Adrenal gland (tissue), 12 donors: ENCODE measurements around the gene CFAP90. TPM values are rescaled to one million over a fixed set of nuclear protein-coding genes. Genes with fewer than 3 reads are reported as not detected.
A peak's percentile ranks its signal among the peaks of the same experiment; 100 is the strongest.

Experiments used
- DNase-seq, 7 donors: peaks; one replicate each; pipeline ENCODE4 v3.0.0-alpha.2; 2019 to 2020
- H3K27ac ChIP-seq, 5 donors: fragments of 200-600 bp; sonication (generic) in 4 of 5; 1 replicate in 3 of 5; 2 replicates in 2 of 5; pipeline versions ENCODE4 v1.5.1 to v1.8.0; 2016 to 2020; ENCODE audit warnings: mild to moderate bottlenecking in 1 of 5
- H3K27me3 ChIP-seq: fragments of 200-600 bp; 2 replicates; pipeline ENCODE4 v1.8.0; 2021
- H3K36me3 ChIP-seq, 2 donors: fragments of 200-600 bp; replicated peaks in 1 of 2; 1 replicate in 1 of 2; 2 replicates in 1 of 2; pipeline versions ENCODE4 v1.5.1 to v1.8.0; 2018 to 2022
- H3K4me1 ChIP-seq, 2 donors: fragments of 200-600 bp; replicated peaks in 1 of 2; 1 replicate in 1 of 2; 2 replicates in 1 of 2; pipeline versions ENCODE4 v1.5.1 to v1.8.0; 2018 to 2021
- H3K4me3 ChIP-seq, 4 donors: fragments of 200-600 bp; sonication (generic) in 3 of 4; one replicate each; pipeline ENCODE4 v1.5.1; 2016 to 2018
- H3K9me3 ChIP-seq, 3 donors: fragments of 200-600 bp; sonication (generic) in 1 of 3; replicated peaks in 1 of 3; 1 replicate in 2 of 3; 2 replicates in 1 of 3; pipeline versions ENCODE4 v1.5.1 to v1.8.0; 2016 to 2021
- POLR2A ChIP-seq, 2 donors: fragments of 450-650 bp; IDR thresholded peaks; one replicate each; pipeline ENCODE4 v1.6.1; 2017; ENCODE audit warnings: antibody characterized with exemption in 2 of 2, mild to moderate bottlenecking in 2 of 2, moderate library complexity in 1 of 2
- WGBS, 4 donors: extraction: QIAGEN DNeasy Blood & Tissue Kit in 2 of 4; methylation state at CpG; one replicate each; pipeline versions ENCODE4 v1.1.5 to v1.1.7; 2013 to 2017; 5-methylcytosine and 5-hydroxymethylcytosine counted together
- intact Hi-C, 2 donors: fragments of 100-400 bp; cut with DNase I; formaldehyde crosslinking; loops; one replicate each; pipeline versions ENCODE4 v1.14.1 to v1.15.0; 2022 to 2023
- polyA plus RNA-seq, 3 donors: library from polyadenylated mRNA; stranded (reverse); fragments of 200-250 nt in 2 of 3; fragments of 350-450 nt in 1 of 3; fragmentation: Illumina TruSeq in 1 of 3; extraction: RNeasy Lipid Tissue Mini Kit (QIAGEN cat#74804) in 1 of 3; gene quantifications; one replicate each; pipeline ENCODE4 v1.2.3, GENCODE V29; 2013 to 2014
- total RNA-seq, 9 donors: library from RNA; depleted of rRNA in 4 of 9; stranded (reverse); fragments of >200 nt in 4 of 9; fragments of 120-200 nt in 1 of 9; fragmentation: NEBNext Ultra II Directional in 1 of 9; extraction: Animal tissue kit (Norgen Biotek cat#: 25700) in 1 of 9; gene quantifications; one replicate each; pipeline versions ENCODE4 v1.1.0 to v1.2.4, GENCODE V29; 2013 to 2023
- TF ChIP-seq, protein P1 (sequence below), 6 experiments: fragments of 450-650 bp in 4 of 6; fragments of 200-600 bp in 2 of 6; sonication (generic) in 1 of 6; IDR thresholded peaks; 1 replicate in 5 of 6; 2 replicates in 1 of 6; pipeline versions ENCODE4 v1.5.1 to v1.8.0; 2016 to 2021; ENCODE audit warnings: antibody characterized with exemption in 6 of 6, mild to moderate bottlenecking in 2 of 6, moderate library complexity in 1 of 6
- donor health status: healthy with polysubstance abuse.
- donor health status: Bipolar disorder and iron deficiency.
- donor health status: DM: yes; HTN: yes; CAD: no.
- donor health status: DM: no; HTN: no; CAD: no.
- donor health status: DM: no; HTN: no; CAD: no.
- donor health status: DM: yes; HTN: yes; CAD: no.

CFAP90 gene
- total and polyA plus RNA-seq, 12 donors = 0.11 to 1.3 (median 0.39) TPM; not detected in 3

DNA sequence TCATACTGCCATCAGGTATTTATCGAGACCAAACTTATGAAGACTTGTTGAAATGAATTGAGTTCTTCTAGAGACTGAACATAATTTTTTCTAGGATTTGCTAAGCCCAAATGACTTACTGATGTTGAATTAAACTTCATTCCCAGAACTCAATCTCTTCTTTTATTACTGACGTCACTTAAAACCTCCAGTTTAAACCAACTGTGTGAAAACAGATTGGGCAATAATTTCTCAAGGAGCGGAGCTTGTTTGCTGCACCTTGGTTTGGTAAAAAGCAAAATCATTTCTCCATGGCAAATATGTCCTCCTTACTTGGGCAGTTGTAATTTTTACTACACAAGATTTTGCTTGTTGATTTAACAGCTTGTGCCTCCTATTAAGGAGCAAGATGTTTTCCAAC, 37.4 kb downstream of the CFAP90 start:
- peak overlapping the region in 1 of 5 donors; percentile 57 for H3K27ac ChIP-seq
- intact Hi-C loops = no loop called here
- DNase-seq = no peak
- TF ChIP-seq POLR2A (IDR thresholded peaks at IDR 0.05) = no peak
- TF ChIP-seq, protein P1, sequence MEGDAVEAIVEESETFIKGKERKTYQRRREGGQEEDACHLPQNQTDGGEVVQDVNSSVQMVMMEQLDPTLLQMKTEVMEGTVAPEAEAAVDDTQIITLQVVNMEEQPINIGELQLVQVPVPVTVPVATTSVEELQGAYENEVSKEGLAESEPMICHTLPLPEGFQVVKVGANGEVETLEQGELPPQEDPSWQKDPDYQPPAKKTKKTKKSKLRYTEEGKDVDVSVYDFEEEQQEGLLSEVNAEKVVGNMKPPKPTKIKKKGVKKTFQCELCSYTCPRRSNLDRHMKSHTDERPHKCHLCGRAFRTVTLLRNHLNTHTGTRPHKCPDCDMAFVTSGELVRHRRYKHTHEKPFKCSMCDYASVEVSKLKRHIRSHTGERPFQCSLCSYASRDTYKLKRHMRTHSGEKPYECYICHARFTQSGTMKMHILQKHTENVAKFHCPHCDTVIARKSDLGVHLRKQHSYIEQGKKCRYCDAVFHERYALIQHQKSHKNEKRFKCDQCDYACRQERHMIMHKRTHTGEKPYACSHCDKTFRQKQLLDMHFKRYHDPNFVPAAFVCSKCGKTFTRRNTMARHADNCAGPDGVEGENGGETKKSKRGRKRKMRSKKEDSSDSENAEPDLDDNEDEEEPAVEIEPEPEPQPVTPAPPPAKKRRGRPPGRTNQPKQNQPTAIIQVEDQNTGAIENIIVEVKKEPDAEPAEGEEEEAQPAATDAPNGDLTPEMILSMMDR (IDR thresholded peaks at IDR 0.05) = no peak
- WGBS, 4 donors = 71 to 75% (median 72%) methylated on average over 3 of the region's 3 CpGs
- no peaks in the 10 kb centered on the region for H3K27me3 ChIP-seq
- H3K9me3 ChIP-seq = no peaks in the 10 kb centered on the region
- peaks cover 0 to 6% of the 10 kb centered on the region in 2 donors for H3K4me1 ChIP-seq
- no peaks in the 10 kb centered on the region for H3K36me3 ChIP-seq
- no peak overlapping the region for H3K4me3 ChIP-seq

DNA sequence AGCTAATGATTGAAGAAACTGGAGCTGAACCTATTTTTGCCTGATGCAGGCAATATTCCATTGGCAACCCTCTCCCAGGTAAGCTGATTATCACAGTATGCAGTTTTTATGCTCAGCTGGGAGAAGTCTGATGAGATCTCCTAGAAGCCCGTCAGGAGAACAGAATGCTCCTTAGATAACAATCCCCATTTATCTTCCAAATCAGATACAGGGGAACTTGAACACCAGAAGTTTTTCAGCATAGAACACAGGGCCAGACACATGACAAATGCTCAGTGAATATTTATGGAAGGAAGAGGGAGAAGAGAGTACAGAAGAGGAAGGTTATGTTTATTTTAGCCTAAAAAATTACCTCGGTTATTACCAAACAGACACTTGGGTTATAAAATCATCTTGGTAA, 37.9 kb downstream of the CFAP90 start:
- intact Hi-C loops = no loop called here
- Histone ChIP-seq H3K9me3 (no peaks in the 10 kb centered on the region), H3K4me3 (no peak overlapping the region), H3K27me3 (no peaks in the 10 kb centered on the region), H3K4me1 (peaks cover 0 to 6% of the 10 kb centered on the region in 2 donors), H3K27ac (peak overlapping the region in 1 of 5 donors; percentile 57), H3K36me3 (no peaks in the 10 kb centered on the region)
- no peak for DNase-seq
- no peak for TF ChIP-seq POLR2A (IDR thresholded peaks at IDR 0.05)
- TF ChIP-seq, protein P1 (IDR thresholded peaks at IDR 0.05) = no peak
- 39 to 50% (median 43%) methylated on average over 2 of the region's 2 CpGs for WGBS, 4 donors

- no peaks in the 10 kb centered on the region for H3K9me3 ChIP-seq
- TF ChIP-seq, protein P1 (IDR thresholded peaks at IDR 0.05) = no peak
- no peak for TF ChIP-seq POLR2A (IDR thresholded peaks at IDR 0.05)
- no peak for DNase-seq
- WGBS, 4 donors = 60 to 78% (median 65%) methylated on average over 5 of the region's 5 CpGs
- no peaks in the 10 kb centered on the region for H3K27me3 ChIP-seq
- no peak overlapping the region for H3K27ac ChIP-seq
- no peaks in the 10 kb centered on the region for H3K36me3 ChIP-seq
- H3K4me1 ChIP-seq = peaks cover 0 to 6% of the 10 kb centered on the region in 2 donors
- no peak overlapping the region for H3K4me3 ChIP-seq
- intact Hi-C loops = no loop called here
These were observed 39.2 kb downstream of the CFAP90 start for GRCh38 chr5:7811715-7812114.

- intact Hi-C loops = no loop called here
- DNase-seq = no peak
- WGBS, 4 donors = 82 to 86% (median 83%) methylated on average over 4 of the region's 4 CpGs
- Histone ChIP-seq H3K36me3 (no peaks in the 10 kb centered on the region), H3K9me3 (no peaks in the 10 kb centered on the region), H3K4me3 (no peak overlapping the region), H3K4me1 (no peaks in the 10 kb centered on the region), H3K27me3 (no peaks in the 10 kb centered on the region), H3K27ac (no peak overlapping the region)
- TF ChIP-seq, protein P1 (IDR thresholded peaks at IDR 0.05) = no peak
These were observed 41.9 kb downstream of the CFAP90 start for GRCh38 chr5:7808998-7809397.
